Measurements from ENCODE around the gene BTNL9. TPM values are rescaled to one million over a fixed set of nuclear protein-coding genes. Genes with fewer than 3 reads are reported as not detected.

BTNL9 gene
- total RNA-seq, 2 donors from 2014 or later, result 10.7 to 20.5 TPM

DNA sequence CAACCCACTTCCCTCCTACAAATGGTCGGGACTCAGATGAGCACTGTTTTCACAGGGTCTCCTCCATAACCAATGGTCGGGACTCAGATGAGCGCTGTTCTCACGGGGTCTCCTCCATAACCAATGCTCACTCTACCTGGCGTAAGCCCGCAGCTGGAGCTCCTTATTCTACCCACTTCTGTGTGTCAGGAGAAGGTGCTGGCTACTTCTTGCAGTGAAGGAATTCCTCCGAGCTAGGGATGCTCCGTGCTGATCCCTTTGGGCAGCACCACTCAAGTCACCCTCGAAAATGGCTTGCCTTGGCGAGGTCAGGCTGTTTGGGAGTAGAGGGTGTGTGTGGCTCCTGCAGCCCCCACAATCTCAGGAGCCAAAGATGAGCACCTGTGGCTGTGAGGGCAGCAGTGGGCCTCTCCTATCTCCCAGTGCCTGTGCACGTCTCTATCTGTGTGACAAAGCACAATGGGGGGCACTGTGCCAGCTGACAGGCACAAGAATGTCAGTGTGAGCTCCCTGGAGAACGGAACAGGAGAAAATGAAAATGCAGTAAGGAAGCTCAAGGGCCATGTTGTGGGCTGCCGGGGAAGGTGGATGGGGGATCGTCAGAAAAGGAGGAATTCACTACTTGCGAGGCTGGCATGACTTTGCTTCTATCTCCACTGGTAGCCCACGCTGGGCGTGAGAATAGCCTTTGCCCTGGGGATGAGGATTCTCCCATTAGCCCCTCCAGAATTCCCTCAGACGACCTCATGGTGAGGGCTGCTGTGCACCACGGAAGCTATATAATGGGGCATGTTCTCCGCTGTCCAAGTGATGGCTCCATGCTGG lies 3.9 kb upstream of the BTNL9 start:
- ATAC-seq (ENCODE audit: insufficient number of reproducible peaks, low FRiP score, low read depth) (no peak), DNase-seq (ENCODE audit: low spot score) (no peak)
- no peaks in the 10 kb centered on the region for H3K36me3 ChIP-seq
- TF ChIP-seq, protein P1, sequence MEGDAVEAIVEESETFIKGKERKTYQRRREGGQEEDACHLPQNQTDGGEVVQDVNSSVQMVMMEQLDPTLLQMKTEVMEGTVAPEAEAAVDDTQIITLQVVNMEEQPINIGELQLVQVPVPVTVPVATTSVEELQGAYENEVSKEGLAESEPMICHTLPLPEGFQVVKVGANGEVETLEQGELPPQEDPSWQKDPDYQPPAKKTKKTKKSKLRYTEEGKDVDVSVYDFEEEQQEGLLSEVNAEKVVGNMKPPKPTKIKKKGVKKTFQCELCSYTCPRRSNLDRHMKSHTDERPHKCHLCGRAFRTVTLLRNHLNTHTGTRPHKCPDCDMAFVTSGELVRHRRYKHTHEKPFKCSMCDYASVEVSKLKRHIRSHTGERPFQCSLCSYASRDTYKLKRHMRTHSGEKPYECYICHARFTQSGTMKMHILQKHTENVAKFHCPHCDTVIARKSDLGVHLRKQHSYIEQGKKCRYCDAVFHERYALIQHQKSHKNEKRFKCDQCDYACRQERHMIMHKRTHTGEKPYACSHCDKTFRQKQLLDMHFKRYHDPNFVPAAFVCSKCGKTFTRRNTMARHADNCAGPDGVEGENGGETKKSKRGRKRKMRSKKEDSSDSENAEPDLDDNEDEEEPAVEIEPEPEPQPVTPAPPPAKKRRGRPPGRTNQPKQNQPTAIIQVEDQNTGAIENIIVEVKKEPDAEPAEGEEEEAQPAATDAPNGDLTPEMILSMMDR (IDR thresholded peaks at IDR 0.05), result no peak
- H3K4me1 ChIP-seq (ENCODE audit: control insufficient read depth in 1 of 2, low read depth in 2 of 2), result no peaks in the 10 kb centered on the region
- H3K27ac ChIP-seq, result no peak overlapping the region
- no peaks in the 10 kb centered on the region for H3K9me3 ChIP-seq
- H3K27me3 ChIP-seq (replicated peaks; ENCODE audit: insufficient read depth), result no peaks in the 10 kb centered on the region
- no peak overlapping the region for H3K4me3 ChIP-seq

DNA sequence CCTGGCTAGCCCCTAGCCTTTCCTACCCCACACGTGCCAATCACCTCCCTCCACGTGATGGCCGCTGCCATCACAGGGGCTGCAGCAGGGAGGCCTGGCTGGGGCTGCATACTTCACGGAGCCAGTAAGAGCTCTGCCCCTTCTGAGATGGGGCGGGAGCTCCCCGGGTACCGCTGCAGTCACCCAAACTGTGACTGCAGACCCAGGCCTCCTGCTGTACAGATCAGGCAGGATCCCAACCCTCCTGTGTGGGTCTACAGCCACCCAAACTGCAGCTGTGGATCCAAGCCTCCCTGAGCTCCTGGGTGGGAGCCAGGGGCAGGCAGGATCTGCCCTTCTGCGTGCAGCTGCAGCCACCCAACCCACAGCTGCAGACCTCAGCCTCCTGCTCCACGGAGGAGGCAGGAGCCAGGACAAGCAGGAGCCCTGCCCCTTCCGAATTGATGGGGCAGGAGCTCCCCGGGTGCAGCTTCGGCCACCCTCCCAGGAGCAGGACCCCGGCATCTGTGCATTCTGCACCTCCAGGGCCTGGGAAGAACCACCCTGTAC lies 3.2 kb upstream of the BTNL9 start:
- TF ChIP-seq, protein P1 (IDR thresholded peaks at IDR 0.05), result no peak
- no peak for DNase-seq (ENCODE audit: low spot score)
- ATAC-seq (ENCODE audit: insufficient number of reproducible peaks, low FRiP score, low read depth), result no peak
- Histone ChIP-seq H3K27ac (no peak overlapping the region), H3K9me3 (no peaks in the 10 kb centered on the region), H3K27me3 (replicated peaks; ENCODE audit: insufficient read depth) (no peaks in the 10 kb centered on the region), H3K36me3 (no peaks in the 10 kb centered on the region), H3K4me3 (no peak overlapping the region), H3K4me1 (ENCODE audit: control insufficient read depth in 1 of 2, low read depth in 2 of 2) (no peaks in the 10 kb centered on the region)

DNA sequence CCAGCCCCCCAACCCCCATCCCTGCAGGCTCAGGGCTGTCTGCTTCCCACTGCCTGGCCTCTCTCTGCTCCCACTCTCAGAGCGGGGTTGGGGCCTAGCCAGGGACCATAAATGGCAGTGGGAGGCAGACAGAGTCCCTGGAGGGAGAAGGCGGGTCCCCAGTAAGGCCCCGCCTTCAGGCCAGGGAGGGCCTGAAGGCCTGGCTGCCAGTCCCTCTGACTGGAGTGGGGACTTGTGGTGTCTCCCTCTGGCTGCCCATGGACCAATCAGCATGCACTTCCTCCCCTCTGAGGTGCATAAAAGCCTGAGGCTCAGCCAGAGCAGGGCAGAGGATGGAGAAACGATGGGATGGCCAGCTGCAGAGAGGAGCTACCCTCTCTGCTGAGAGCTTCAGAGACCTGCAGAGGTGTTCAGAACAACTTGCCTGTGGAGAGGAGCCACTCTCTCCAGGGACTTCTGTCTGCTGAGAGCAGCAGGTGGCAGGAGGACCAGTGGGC lies 2.7 kb upstream of the BTNL9 start:
- TF ChIP-seq, protein P1 (IDR thresholded peaks at IDR 0.05), result no peak
- H3K27me3 ChIP-seq (replicated peaks; ENCODE audit: insufficient read depth), result no peaks in the 10 kb centered on the region
- H3K9me3 ChIP-seq, result no peaks in the 10 kb centered on the region
- DNase-seq (ENCODE audit: low spot score), result no peak
- H3K27ac ChIP-seq, result no peak overlapping the region
- no peaks in the 10 kb centered on the region for H3K36me3 ChIP-seq
- no peaks in the 10 kb centered on the region for H3K4me1 ChIP-seq (ENCODE audit: control insufficient read depth in 1 of 2, low read depth in 2 of 2)
- ATAC-seq (ENCODE audit: insufficient number of reproducible peaks, low FRiP score, low read depth), result no peak
- H3K4me3 ChIP-seq, result no peak overlapping the region

DNA sequence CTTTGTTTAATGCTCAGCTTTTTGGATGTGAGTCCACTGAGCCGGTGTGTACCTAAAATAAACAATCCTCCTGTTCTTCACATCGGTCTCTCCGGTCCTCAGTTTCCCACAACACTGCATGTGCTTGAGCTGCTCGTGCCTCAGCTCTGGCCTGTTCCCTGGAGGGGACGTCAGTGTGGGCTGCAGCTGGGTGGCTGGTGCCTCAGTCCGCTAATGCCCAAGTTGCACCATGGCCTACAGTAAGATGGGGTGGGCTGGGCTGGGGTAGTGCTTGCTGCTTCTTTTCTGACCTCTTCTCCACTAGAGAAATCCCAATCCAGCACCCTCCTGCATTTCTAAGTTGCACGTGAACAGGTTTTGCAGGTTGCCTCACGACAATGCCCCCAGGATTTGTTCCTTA lies 595 bp upstream of the BTNL9 start:
- H3K4me1 ChIP-seq (ENCODE audit: control insufficient read depth in 1 of 2, low read depth in 2 of 2), result no peaks in the 10 kb centered on the region
- no peak overlapping the region for H3K4me3 ChIP-seq
- H3K27me3 ChIP-seq (replicated peaks; ENCODE audit: insufficient read depth), result no peaks in the 10 kb centered on the region
- DNase-seq (ENCODE audit: low spot score) (no peak), ATAC-seq (ENCODE audit: insufficient number of reproducible peaks, low FRiP score, low read depth) (no peak)
- no peak overlapping the region for H3K27ac ChIP-seq
- no peaks in the 10 kb centered on the region for H3K9me3 ChIP-seq
- H3K36me3 ChIP-seq, result no peaks in the 10 kb centered on the region
- TF ChIP-seq, protein P1 (IDR thresholded peaks at IDR 0.05), result no peak

DNA sequence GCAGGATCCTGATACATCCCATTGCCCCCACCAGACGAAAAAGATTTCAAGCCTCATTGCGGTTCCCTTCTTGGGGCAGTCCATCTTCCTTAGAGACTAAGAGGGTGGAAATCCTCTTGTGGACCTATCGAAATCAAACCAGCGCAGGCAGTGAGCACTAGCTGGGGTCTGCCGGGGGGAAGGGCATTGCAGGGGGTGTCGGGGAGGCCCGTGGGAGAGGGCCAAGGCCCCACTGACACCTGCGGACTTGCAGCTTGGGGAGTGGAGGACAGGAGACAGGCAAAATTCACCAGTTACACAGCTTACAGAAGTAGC lies 522 bp downstream of the BTNL9 start:
- Histone ChIP-seq H3K27me3 (replicated peaks; ENCODE audit: insufficient read depth) (no peaks in the 10 kb centered on the region), H3K27ac (no peak overlapping the region), H3K4me3 (no peak overlapping the region), H3K4me1 (ENCODE audit: control insufficient read depth in 1 of 2, low read depth in 2 of 2) (no peaks in the 10 kb centered on the region), H3K9me3 (no peaks in the 10 kb centered on the region), H3K36me3 (no peaks in the 10 kb centered on the region)
- TF ChIP-seq, protein P1 (IDR thresholded peaks at IDR 0.05), result no peak
- no peak for DNase-seq (ENCODE audit: low spot score)
- ATAC-seq (ENCODE audit: insufficient number of reproducible peaks, low FRiP score, low read depth), result no peak
